GM18511 (cell line): ENCODE data around the gene NELL2.

Experiments
- ATAC-seq: cut with Tn5 transposase; IDR thresholded peaks from one replicate; pipeline ENCODE4 v1.9.1; 2021; ENCODE audit warnings: mild to moderate bottlenecking, moderate library complexity; ENCODE audit not compliant: unreplicated experiment

The NELL2 gene

GRCh38 chr12:44627387-44628166 lies 248.5 kb downstream of the NELL2 start:
- no peak for ATAC-seq

DNA sequence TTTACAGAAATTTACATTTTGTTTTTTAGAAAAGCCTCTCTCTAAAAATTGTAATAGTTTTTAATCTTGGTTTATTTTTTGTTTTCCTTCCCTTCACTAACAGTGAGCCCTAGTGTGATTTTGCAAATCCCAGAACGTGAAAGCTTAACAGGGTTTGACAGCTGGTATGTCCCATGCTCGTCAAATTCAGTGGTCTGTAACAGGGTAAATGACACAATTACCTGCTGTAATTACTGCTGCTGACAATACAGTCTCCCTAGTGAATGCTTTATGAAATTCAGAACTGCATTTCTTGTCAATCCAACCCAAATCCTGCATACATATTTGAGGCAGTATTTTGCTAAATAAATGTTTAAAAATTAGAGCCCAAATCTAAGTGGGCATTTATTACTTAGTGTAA lies 249.2 kb downstream of the NELL2 start:
- no peak for ATAC-seq

DNA sequence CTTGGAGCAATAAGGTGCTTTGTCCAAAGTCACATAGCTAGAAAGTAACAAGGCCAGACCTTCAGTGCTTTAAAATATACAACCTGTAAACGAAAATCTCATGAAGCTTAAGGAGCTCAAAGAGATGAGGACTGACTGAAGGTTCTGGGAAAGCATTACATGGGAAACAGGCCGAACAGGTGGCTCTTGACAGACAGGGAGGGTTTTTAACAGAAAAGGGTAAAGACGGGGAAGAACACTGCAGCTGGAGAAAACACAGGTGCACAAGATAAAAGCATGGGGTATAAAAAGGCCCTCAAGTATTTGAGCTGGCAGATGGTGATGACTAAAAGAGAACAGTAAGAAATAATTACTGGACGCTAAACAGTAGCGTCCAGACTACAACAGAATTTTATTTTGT lies 257.2 kb downstream of the NELL2 start:
- ATAC-seq: no peak

- no peak for ATAC-seq
These were observed 259.7 kb downstream of the NELL2 start for GRCh38 chr12:44616402-44616801.

DNA sequence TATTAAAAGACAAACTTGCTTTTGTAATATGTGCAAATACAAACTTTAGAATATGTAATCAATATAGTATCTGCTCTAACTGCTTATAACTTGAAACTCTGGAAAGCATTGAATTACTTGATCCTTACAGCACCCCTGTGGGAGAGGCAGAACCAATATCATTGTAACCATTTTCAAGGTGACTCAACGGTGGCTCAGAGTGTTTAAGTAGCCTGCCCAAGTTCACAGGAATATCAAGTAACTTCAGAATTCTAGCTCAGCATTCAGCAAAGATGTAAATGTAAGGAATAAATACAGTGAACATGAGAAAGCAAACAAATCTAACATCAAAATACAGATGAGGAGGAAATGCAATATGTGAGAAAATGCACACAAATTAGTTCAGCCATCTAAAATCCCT lies 264.6 kb downstream of the NELL2 start:
- ATAC-seq: no peak

DNA sequence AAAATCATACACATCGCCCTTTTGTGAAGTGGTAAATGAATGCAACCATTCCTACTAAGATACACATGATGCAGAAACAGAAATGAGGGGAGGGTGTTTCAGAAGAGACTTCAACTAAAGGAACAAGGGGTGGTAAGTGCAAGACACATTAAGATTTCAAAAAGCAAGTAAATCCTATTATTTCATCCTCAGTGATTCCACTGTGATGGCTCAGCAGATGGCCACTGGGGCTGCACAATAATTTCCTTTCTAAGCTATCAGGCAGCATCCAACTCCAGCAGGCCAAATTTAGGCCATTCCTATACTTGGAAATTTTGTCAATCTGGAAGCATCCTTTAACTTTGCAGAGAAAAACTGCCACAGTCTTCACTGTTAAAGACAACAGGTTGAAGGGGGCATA lies 272.4 kb downstream of the NELL2 start:
- ATAC-seq: no peak

DNA sequence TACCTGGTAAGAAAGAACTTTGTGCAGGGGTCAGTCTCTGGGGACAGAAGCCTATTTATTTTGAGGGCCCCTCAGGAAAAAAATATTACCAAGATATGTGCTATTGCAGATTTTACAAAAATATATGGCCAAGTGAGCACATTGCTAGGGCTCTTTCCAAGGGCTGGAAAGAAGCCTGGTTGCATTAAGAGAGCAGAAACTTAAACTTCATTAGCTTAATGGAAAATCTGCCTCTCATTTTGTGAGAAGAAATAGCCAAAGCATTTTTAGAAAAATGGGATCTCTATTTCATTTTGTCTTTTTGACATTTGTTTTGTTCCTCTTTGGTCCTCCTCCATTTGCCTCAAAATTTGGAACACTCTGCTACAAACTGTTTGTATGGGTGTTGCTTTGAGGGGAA lies 283.5 kb downstream of the NELL2 start:
- no peak for ATAC-seq

DNA sequence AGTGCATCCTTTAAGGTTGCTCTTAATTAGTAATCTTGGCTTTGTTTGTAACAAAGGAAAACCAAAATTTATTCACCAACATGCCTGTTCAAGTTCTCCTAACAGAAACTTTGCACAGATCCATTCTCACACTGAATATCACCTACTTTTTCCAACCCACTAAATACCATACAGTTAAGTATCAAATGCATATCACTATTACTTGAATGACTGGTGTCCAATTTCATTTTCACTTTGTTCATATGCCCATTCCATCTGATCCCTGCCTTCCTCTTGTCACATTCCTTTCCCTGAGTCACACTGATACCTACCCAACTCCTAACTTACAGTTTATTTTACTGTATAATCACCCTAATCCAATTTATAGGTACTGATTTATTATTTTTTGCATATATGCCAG lies 286.4 kb downstream of the NELL2 start:
- no peak for ATAC-seq

DNA sequence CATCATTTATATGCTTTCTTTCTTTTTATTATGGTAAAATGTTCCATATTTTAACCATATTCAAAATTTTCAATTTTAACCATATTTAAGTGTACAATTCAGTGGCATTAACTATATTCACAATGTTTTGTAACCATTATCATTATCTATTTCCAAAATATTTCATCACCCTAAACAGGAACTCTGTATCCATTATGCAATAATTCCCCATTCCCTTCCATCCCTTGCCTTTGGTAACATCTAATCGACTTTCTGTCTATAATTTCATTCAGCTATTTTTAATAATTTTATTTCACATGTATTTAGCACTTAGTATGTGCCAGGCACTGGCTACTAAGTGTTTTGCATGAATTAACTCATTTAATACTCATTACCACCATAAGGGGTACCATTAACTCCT lies 287.5 kb downstream of the NELL2 start:
- no peak for ATAC-seq

- no peak for ATAC-seq
These were observed 291.5 kb downstream of the NELL2 start for GRCh38 chr12:44584625-44585024.

DNA sequence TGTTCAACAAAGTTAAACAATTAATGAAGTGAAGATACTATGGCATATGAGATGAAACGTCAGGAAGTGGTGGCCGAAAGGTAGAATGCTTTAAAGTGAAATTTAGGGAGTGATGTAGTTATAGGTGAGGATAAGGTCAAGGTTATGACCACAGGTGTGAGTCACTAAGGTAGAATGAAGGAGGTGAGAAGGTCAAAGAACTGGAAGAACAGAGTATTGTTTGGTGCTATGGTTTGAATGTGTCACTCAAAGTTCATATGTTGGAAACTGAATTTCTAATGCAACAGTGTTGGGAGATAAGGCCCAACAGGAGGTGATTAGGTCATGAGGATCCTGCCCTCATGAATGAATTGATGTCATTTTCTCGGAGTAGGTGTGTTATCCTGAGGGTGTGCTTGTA lies 293.6 kb downstream of the NELL2 start:
- no peak for ATAC-seq

- no peak for ATAC-seq
These were observed 294.4 kb downstream of the NELL2 start for GRCh38 chr12:44581642-44582242.

- ATAC-seq: no peak
These were observed 301.5 kb downstream of the NELL2 start for GRCh38 chr12:44574586-44574985.

GRCh38 chr12:44573723-44574122 lies 302.4 kb downstream of the NELL2 start:
- no peak for ATAC-seq

- no peak for ATAC-seq
These were observed 305.0 kb downstream of the NELL2 start for GRCh38 chr12:44571006-44571550.

GRCh38 chr12:44570036-44570583 lies 306.0 kb downstream of the NELL2 start:
- ATAC-seq: no peak

GRCh38 chr12:44565163-44565562 lies 311.0 kb downstream of the NELL2 start:
- ATAC-seq: no peak

DNA sequence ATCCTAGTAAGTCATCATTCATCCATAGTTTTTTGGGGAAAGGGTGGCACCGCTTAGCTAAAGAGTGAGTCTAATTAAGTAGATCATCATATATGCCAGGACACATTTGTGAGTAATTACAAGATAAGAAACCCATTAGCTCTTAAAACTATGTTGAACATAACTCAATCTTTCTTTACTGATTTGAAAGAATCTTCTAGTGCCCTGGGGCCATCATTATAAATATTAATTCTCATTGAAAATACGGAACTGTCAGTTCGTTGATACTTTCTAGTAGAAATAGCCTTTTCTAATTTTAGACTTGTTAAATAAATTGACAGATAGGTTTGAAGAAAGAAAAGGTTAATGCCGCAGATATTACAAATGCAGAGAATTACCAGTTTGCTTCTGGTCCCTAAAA lies 312.6 kb downstream of the NELL2 start:
- ATAC-seq: no peak

GRCh38 chr12:44558340-44559100 lies 317.6 kb downstream of the NELL2 start:
- ATAC-seq: no peak

GRCh38 chr12:44555454-44555853 lies 320.7 kb downstream of the NELL2 start:
- no peak for ATAC-seq

GRCh38 chr12:44551631-44552030 lies 324.5 kb downstream of the NELL2 start:
- no peak for ATAC-seq
